ENCODE data around the gene CHRM1. TPM values are rescaled to one million over a fixed set of nuclear protein-coding genes. Genes with fewer than 3 reads are reported as not detected.
A peak's percentile ranks its signal among the peaks of the same experiment; 100 is the strongest.

Gene CHRM1, protein sequence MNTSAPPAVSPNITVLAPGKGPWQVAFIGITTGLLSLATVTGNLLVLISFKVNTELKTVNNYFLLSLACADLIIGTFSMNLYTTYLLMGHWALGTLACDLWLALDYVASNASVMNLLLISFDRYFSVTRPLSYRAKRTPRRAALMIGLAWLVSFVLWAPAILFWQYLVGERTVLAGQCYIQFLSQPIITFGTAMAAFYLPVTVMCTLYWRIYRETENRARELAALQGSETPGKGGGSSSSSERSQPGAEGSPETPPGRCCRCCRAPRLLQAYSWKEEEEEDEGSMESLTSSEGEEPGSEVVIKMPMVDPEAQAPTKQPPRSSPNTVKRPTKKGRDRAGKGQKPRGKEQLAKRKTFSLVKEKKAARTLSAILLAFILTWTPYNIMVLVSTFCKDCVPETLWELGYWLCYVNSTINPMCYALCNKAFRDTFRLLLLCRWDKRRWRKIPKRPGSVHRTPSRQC
- 0.29 and 2.1 TPM in 2 replicates for total RNA-seq (ENCODE audit: low replicate concordance)
- long read RNA-seq: 0 reads

DNA sequence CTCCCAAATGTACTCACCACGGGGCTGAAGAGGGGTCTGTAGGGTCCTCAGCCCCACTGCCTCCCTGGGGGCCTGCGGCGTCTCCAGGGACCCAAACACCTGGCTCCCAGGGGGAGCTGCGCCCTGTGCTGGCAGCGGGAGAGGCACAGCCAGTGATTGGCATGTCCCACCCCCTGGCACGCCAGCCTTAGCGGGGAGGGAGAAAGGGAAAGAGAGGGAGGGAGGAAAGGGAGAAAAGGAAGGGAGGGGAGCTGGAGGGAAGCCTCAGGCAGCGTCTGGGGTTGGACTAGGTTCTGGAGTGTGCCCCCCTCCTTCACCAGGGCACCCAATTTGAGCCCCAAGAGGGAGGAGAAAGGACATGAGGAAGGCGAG, at the start of gene CHRM1:
Gene CHRM1, minus strand, starts transcription at position 163 of the 372 bp plus-strand sequence. CDS start 10,263 bp downstream, outside the sequence.
- H3K9me3 Mint-ChIP-seq: no peaks in the 10 kb centered on the region
- TF ChIP-seq, protein P1, sequence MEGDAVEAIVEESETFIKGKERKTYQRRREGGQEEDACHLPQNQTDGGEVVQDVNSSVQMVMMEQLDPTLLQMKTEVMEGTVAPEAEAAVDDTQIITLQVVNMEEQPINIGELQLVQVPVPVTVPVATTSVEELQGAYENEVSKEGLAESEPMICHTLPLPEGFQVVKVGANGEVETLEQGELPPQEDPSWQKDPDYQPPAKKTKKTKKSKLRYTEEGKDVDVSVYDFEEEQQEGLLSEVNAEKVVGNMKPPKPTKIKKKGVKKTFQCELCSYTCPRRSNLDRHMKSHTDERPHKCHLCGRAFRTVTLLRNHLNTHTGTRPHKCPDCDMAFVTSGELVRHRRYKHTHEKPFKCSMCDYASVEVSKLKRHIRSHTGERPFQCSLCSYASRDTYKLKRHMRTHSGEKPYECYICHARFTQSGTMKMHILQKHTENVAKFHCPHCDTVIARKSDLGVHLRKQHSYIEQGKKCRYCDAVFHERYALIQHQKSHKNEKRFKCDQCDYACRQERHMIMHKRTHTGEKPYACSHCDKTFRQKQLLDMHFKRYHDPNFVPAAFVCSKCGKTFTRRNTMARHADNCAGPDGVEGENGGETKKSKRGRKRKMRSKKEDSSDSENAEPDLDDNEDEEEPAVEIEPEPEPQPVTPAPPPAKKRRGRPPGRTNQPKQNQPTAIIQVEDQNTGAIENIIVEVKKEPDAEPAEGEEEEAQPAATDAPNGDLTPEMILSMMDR (conservative IDR thresholded peaks at IDR 0.05): no peak
- peak within 1 kb of the TSS; percentile 87 for H3K27ac Mint-ChIP-seq
- H3K36me3 Mint-ChIP-seq: no peaks in the 10 kb centered on the region
- H3K4me3 Mint-ChIP-seq: peak within 1 kb of the TSS; percentile 72
- H3K4me1 Mint-ChIP-seq (ENCODE audit: unreplicated experiment): peaks cover 28% of the 10 kb centered on the region
- no peak for DNase-seq (ENCODE audit: extremely low spot score, unreplicated experiment)
- H3K27me3 Mint-ChIP-seq: peaks cover 41% of the 10 kb centered on the region

DNA sequence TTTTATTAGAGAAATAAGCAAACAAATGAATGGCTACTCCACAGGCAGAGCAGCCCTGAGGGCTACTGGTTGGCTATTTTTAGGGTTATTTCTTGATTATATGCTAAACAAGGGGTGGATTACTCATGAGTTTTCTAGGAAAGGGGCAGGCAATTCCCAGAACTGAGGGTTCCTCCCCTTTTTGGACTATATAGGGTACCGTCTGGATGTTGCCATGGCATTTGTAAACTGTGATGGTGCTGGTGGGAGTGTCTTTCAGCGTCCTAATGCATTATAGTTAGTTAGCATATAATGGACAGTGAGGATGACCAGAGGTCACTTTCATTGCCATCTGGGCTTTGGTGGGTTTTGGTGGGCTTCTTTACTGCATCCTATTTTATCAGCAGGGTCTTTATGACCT, 44.4 kb upstream of the CHRM1 start:
- Mint-ChIP-seq H3K9me3 (peaks cover 12% of the 10 kb centered on the region), H3K27me3 (no peaks in the 10 kb centered on the region), H3K36me3 (peaks cover 4% of the 10 kb centered on the region), H3K4me3 (no peak overlapping the region), H3K4me1 (ENCODE audit: unreplicated experiment) (no peaks in the 10 kb centered on the region), H3K27ac (no peak overlapping the region)
- DNase-seq (ENCODE audit: extremely low spot score, unreplicated experiment): no peak
- TF ChIP-seq, protein P1 (conservative IDR thresholded peaks at IDR 0.05): no peak

DNA sequence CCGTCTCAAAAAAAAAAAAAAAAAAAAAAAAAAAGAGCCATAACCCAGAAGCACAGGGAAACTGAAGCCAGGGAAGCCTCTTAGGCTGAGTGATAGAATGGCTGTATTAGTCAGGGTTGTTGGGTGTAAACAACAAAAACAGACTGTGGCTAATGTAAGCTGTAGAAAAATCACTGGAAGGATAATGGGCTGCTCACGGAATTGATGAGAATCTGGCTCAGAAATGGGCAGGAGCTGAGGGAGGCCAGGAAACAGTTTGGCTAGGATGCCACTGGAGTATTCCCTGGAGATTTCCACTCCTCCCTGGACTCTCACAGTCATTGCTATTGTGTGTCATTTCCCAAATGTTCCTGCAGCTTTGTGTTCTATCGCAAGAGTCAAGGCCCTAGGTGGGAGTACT, 41.2 kb upstream of the CHRM1 start:
- Mint-ChIP-seq H3K4me3 (no peak overlapping the region), H3K9me3 (peaks cover 19% of the 10 kb centered on the region), H3K36me3 (peaks cover 4% of the 10 kb centered on the region), H3K27me3 (no peaks in the 10 kb centered on the region), H3K4me1 (ENCODE audit: unreplicated experiment) (peaks cover 15% of the 10 kb centered on the region), H3K27ac (no peak overlapping the region)
- TF ChIP-seq, protein P1 (conservative IDR thresholded peaks at IDR 0.05): no peak
- DNase-seq (ENCODE audit: extremely low spot score, unreplicated experiment): no peak

DNA sequence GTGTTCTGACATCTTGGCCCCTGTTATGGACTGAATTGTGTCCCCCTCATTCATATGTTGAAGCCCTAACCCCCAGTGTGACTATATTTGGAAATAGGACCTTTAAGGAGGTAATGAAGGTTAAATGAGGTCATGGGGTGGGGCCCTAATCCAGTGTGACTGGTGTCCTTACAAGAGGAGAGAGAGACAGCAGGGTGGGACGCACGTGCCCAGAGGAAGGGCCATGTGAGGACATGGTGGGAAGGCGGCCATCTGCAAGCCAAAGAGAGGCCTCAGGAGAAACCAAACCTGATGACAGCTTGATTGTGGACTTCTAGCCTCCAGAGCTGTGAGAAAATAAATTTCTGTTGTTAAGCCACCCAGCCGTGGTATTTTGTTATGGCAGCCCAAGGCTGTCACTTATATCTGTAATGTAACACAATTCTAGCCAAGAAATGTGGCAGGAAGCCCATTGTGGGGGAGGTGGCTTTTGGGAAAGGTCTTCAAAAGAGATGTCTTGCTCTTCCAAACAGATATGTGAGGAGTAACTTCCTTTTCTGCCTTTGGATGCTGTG, 39.9 kb upstream of the CHRM1 start:
- no peak overlapping the region for H3K27ac Mint-ChIP-seq
- H3K36me3 Mint-ChIP-seq: peaks cover 4% of the 10 kb centered on the region
- no peaks in the 10 kb centered on the region for H3K27me3 Mint-ChIP-seq
- DNase-seq (ENCODE audit: extremely low spot score, unreplicated experiment): no peak
- H3K9me3 Mint-ChIP-seq: peaks cover 13% of the 10 kb centered on the region
- TF ChIP-seq, protein P1 (conservative IDR thresholded peaks at IDR 0.05): no peak
- H3K4me1 Mint-ChIP-seq (ENCODE audit: unreplicated experiment): peaks cover 15% of the 10 kb centered on the region
- no peak overlapping the region for H3K4me3 Mint-ChIP-seq

DNA sequence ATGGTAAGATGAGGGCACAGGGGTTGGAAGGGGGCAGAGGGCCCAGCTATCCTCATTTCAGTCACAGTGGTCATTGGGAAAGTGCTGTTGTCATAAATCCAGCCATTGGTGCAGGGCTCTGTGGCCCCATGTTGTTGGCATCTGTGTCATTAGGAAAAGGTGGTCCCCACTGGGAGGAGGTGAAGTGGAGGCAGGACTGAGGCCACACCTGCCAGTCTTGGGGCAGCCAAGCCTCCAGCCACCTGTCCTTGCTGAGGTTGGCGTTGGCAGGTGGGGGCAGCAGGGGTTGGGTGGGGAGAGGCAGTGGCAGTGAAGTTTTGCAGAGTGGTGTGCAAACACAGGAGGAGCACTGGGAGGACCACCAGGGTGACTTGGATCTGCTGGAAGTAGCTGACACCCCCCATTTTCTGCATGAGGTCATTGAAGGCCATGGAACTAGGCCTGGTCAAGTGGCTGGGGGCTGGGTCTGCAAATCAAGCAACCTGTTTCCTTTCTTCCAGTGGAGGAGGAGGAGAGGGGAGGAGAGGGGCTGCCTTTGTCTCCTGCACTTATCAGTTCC, 38.3 kb upstream of the CHRM1 start:
- H3K36me3 Mint-ChIP-seq: peaks cover 4% of the 10 kb centered on the region
- H3K27me3 Mint-ChIP-seq: no peaks in the 10 kb centered on the region
- TF ChIP-seq, protein P1 (conservative IDR thresholded peaks at IDR 0.05): no peak
- no peak for DNase-seq (ENCODE audit: extremely low spot score, unreplicated experiment)
- H3K4me1 Mint-ChIP-seq (ENCODE audit: unreplicated experiment): peaks cover 18% of the 10 kb centered on the region
- H3K4me3 Mint-ChIP-seq: peak overlapping the region; percentile 56
- peak overlapping the region; percentile 87 for H3K27ac Mint-ChIP-seq
- peaks cover 14% of the 10 kb centered on the region for H3K9me3 Mint-ChIP-seq
